GM19043 (cell line): ENCODE data around the gene IREB2.
"Not testable (repeated sequence)": the region's sequence is repeated elsewhere in the genome, so short reads cannot be mapped to it uniquely, and the experiment has no call there.

Experiments
- ATAC-seq: cut with Tn5 transposase; IDR thresholded peaks from one replicate; pipeline ENCODE4 v1.9.1; 2021; ENCODE audit warnings: low read depth; ENCODE audit not compliant: unreplicated experiment

The IREB2 gene

GRCh38 chr15:78432664-78433063, 5.4 kb upstream of the IREB2 start:
- ATAC-seq: no peak

GRCh38 chr15:78434134-78434533, 3.9 kb upstream of the IREB2 start:
- no peak for ATAC-seq

DNA sequence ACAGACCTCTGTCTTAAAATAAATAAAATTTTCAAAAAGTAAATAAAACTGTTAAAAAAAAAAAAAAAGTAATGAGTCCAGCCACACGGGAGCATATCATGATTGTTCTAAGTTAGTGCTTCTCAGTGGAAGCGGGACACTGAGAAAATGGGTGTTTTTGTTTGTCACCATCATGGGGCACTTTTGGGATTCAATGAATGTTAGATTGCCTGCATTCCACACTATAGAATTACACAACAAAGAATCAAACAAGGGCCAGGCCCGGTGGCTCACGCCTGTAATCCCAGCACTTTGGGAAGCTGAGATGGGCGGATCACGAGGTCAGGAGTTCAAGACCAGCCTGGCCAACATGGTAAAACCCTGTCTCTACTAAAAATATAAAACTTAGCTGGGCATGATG, 3.3 kb upstream of the IREB2 start:
- ATAC-seq: not testable (repeated sequence)

DNA sequence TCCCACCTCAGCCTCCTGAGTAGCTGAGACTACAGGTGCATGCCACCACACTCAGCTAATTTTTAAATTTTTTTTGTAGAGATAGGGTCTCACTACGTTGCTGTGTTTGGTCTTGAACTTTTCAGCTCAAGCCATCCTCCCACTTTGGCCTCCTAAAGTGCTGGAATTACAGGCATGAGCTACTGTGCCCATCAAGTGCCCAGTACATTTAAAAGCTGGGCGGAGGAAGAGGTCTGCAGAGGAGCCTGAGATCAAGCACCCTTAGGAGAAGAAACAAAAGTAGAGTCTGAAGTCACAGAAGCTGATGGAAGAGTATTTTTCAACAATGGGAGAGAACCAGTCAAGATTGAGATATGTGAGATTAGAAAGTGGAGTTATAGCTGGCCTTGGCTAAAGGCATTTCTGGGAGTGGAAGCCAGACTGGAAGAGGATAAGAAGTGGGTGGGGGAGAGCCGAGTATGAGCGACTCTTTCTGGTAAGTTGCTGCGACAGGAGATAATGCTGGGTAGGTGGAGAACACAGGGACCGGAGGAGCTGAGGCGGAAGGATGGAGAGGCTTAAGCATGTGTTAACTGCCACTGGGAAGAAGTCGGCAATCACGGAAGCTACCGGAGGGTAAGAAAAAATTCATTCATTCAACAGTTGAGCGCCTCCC, 782 bp upstream of the IREB2 start:
- peak; percentile 21 for ATAC-seq

GRCh38 chr15:78438619-78439285, 736 bp downstream of the IREB2 start:
- ATAC-seq: no peak

GRCh38 chr15:78440375-78441373, 2.7 kb downstream of the IREB2 start:
- no peak for ATAC-seq

GRCh38 chr15:78444255-78444654, 6.2 kb downstream of the IREB2 start:
- ATAC-seq: no peak

DNA sequence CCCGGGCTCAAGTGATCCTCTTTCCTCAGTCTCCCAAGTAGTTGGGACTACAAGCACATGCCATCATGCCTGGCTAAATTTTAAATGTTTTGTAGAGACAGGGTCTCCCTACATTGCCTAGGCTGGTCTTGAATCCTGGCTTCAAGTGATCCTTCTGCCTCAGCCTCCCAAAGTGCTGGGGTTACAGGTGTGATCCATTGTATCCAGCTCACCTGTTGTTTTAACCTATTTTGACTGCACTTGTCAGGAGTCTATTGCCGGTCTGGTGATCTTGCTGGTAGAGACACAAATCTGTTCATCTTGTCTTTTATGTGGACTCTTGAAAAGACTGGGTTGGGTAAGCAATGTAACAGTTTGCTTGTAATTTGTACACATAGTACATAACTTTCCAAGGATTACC, 7.9 kb downstream of the IREB2 start:
- no peak for ATAC-seq

GRCh38 chr15:78446551-78446950, 8.5 kb downstream of the IREB2 start:
- no peak for ATAC-seq

DNA sequence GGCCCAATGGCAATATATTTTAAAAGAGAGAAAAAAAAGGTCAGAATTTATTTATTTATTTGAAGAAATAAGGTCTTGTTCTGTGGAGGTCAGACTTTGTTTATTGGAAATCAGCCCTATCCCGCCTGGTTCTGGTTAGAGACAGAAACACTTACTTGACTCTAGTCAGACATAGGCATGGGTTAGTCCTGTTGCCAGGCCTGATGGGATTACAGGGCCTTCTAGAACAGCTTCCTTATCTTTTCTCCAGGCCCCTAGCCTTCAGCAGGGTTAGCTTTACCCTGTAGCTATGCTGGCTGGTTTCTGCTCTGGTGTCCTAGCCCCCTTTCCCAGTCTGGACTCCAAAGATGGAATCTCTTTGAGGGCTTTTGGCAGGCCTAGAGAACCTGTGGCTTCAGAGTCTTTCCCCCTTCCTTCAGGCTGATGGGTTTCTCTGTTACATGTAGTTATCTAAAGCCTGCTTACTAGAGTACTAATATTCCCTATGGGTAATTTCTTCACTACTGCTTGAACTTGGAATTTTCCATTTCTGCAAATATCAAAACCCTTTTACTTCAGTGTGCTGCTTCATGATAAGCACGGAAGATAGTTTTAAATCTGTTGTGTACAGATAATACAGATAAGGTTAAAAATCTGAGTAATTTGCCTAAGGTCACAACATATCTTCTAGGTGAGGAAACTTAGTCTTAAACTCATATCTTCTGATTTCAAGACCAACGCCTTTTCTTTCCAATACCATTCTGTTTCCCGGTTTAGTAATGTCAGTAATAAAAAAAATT, 10.6 kb downstream of the IREB2 start:
- no peak for ATAC-seq

DNA sequence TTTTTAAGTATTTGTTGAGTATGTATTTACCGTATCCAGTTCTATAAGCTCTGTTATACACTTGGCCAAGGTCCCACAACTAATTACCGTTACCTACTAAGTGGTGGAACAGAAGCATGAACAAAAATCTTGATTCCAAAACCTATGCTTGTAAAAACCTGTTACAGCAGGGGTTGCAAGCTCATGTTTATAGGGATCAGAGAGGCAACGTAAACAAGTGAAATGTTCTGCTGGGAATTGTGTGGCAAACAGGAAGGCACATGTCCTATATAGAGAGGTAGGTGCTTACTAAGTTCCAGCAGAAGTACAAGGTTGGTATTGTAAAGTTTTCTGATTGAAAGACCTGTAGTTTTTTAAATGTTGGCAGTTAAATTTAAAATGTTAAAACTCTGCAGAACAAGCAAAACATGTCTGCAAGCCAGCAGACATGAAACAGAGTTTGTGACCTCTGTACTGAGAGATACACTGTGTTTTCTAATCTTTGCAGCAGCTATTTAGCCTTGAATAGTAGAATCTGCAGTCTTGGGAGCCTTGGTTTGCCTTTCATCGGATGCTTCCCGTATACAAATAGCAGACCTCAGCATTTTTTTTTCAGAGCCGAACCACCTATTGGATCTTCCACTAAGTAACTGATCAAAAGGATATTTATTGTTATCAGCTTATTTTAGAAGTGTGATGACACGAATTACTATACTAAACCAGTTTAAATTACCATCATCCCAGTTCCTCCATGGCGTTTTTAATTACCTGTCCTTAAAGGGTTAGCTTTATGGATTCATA, 11.4 kb downstream of the IREB2 start:
- ATAC-seq: no peak

DNA sequence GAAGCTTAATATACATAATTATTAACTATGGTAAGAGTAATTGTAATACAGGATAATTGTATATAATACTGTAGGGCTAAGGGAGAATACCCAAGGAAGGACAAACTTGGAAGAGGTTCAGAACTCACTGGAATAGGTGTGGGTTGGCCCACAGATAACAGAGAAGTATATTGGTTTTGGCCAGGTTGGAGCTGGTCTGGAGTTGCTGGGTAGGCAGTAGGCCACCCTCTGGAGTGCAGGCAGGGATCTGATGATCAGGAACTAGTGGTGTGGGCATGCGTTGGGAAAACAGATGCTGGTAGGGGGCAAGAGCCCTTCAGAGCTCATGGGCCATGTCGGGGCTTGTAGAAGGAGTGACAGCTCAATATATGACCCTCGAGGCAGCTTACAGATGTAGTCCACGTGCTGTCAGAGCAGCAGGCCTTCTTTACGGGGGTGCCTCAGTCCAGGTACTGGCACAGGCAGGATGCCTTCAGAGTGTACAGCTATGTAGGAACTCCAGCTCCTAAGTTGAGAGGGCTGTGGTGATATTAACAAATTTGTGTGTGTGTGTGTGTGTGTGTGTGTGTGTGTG, 12.4 kb downstream of the IREB2 start:
- ATAC-seq: no peak

- ATAC-seq: no peak
Measured at GRCh38 chr15:78452485-78452884, 14.5 kb downstream of the IREB2 start.

- no peak for ATAC-seq
Measured at GRCh38 chr15:78453447-78453846, 15.4 kb downstream of the IREB2 start.

- no peak for ATAC-seq
Measured at GRCh38 chr15:78454992-78455391, 17.0 kb downstream of the IREB2 start.

- no peak for ATAC-seq
Measured at GRCh38 chr15:78455749-78456148, 17.7 kb downstream of the IREB2 start.

DNA sequence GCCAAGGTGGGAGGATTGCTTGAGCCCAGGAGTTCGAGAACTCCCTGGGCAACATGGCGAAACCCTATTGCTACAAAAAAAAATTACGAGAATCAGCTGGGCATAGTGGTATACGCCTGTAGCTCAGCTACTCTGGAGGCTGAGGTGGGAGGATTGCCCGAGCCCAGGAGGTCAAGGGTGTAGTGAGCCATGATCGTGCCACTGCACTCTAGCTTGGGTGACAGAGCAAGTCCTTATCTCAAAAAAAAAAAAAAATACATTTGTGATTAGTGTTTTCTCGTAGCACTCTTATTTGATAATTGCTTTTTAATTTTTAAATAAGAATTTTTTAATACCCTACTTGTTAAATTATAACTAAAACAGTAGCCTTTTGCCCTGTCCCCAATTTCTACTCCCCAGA, 18.4 kb downstream of the IREB2 start:
- ATAC-seq: no peak

DNA sequence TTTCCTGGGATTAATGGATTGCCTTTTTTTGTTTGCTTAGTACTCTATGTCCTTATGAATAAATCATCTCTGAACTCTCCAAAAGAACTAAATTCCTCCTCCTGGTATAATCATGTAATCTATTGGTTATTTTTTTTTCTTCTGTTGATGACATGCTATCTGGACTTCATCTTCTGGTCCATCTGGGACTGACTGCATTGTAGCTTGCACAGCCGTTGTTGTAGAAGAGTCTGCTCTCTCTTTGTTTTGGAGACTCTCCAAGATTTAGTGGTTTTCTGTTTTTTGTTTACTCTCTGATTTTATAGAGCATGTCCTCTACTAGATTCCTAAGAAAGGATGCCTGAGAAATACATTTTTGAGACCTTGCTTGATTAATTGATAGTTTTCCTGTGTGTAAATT, 19.1 kb downstream of the IREB2 start:
- no peak for ATAC-seq

DNA sequence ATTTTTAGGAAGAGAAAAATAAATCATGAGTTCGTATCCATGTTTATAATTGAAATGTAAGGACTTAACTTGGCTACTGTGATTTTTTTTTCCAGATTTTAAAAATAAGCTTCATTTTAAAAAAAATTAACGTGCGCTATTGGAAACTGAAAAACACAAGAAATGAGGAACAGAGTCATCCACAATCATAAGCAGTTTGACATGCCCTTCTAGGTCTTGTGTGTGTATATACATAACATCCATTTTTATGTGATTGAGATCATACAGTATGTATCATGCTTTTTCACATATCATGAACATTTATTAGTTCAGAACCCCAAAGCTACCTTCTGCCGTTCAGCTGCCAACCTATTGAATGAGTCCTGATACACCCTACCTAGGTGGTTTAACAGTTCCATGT, 22.7 kb downstream of the IREB2 start:
- no peak for ATAC-seq
